Stimulated activated CD4-positive, alpha-beta T cell treated with anti-CD3 and anti-CD28 coated beads, Interleukin-15, amount 100 ng/mL, for 48 hours (primary cell): ENCODE data around the gene CA10.

Experiments used
- DNase-seq, 2 donors: peaks; one replicate each; pipeline ENCODE4 v3.0.0-alpha.2; 2020; ENCODE audit warnings: low read depth in 2 of 2

CA10 gene

DNA sequence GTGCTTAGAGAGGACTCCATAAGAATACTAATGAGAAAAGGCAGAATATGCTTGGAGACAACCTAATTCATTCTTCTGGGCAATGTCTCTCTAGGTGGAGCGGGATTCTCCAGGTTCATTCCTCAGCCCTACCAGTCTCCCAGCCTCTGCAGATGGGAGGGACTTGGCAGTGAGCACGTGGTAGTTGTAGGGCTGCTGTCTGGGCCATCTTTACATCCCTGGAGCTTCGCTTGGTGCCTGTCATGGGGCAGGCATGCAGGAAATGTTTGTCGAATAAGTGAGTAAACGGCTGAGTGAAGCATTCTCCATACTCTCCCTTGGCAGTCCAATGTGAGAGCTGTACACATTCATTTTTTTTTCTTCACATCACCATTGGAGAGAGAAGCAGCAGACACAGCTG, 510.7 kb downstream of the CA10 start:
- no peak for DNase-seq

DNA sequence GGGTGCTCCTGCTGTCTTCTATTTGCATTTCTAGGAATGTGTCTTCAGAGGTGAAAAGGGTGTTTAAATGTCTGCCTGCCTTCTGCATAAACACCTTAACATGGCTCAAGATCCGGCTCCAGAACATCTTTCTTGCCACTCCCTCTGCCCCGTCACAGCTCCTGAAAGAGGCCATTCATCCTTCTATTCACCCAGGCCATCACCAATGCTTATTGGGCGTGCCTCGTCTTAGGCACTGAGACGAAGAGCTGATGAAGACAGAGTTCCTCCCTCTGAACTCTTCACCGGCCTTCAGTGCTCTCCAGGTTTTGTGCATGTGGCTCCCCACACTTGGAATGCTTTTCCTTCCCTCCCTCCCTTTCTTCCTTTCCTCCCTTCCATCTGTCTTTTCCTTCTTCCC, 511.4 kb downstream of the CA10 start:
- DNase-seq: no peak

DNA sequence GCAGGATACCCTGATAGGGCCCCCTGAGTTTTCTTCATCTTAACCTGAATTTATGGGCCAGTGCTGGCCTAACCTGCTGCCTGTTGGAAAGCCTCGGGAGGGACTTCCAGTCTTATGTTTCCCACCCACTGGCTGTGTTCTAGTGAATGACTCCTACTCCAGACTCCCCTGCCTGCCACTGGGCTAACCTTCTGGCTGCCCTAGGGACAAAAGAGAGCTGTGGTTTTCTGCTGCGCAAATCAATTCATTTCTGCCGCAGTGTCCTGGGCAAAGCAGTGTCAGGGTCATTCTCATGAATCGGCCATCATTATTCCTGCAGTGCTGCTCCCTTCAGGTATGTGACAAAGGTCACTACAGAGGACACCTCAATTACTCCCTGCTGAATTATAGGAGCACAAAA, 512.0 kb downstream of the CA10 start:
- DNase-seq: no peak

DNA sequence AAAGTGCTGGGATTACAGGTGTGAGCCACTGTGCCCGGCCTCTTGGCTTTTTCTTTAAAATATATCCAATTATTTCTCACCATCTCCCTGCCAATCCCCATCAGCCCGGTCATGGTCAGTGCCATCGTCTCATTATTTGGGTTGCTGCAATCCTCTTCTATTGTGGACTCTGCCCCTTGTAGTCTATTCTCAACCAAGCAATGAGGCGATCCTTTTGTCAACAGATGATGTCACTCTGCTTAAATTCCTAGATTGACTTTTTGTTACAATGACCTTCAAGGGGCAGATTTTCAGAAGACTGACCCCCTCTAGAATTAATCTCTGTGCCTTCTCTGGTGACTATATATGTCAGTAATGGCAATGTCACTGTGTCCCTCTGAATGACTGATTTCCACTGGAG, 513.5 kb downstream of the CA10 start:
- no peak for DNase-seq

DNA sequence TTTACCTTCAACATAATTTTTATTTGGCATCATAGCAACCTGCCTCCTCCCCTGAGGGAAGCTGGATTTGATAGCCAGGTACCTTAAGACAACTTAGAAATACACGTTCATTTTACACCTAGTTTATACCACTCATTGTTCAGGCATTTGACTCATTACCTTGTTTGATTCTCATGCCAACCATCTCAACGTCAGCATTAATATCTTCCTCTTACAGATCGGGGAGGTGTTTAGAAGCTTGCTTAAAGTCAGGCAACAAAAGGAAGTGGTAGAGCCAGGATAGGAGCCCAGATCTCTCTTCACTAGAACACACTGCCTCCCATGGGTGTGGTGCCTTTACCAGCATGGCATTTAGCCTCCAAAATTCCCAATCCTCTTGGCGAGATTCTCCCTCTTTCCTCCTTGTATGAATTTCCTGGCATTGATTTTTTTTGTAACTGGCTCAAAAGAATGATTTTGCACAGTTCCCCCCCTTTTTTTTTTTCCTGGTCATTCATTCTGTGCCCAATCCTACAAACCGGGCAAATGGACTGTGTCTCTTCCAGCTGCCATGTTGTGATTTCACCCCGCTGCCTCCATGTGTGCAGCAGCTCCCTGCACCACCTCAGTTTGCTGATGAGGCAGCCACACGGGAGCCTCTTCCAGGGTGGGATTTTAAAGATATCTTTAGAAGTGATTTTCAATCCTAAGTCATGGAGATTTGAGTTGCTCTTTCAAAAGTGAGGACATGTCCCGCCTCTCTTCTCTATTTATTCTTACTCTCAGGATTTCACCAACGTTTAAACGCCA, 514.6 kb downstream of the CA10 start:
- no peak for DNase-seq

DNA sequence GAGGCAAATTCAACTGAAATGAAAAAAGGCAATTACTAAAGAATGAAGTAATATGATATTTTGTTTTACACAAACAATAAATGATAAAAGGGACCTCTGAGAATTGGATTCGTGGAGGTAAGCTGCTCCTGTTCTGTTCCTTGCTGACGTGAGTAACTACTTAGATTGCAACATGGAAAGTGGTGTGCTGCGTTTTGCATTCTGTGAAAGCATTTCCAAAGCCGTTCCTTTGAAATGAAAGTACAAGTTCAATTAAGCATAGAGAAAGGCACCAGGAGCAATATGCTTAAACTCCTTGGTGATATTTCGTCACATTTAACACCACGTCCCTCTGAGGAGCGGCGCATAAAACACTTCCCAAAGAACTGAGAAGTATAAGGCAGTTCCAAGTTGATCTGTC, 516.5 kb downstream of the CA10 start:
- DNase-seq: no peak

DNA sequence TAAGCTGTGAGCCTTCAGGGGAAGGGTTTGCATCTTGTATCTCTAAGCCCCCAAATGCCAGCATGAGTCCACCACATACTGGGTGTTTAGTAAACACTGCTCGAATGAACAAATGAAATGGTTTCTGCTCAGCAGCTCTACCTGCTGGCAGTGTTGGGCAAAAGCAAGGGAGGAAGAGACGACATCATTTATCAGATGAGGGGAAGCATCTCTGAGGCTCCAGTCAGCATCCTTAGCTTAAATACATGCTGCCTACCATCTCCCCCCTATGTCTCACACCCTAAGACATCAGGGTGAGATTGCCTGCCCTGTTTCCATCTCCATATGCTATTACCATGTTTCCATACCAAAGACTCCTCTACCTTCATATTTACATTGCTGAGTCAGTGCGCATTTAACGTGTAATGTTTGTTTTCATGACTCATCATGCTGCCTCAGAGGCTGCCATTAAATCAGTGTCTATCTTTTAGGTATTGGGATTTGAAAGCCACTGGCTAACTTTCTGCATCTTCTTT, 518.3 kb downstream of the CA10 start:
- no peak for DNase-seq

DNA sequence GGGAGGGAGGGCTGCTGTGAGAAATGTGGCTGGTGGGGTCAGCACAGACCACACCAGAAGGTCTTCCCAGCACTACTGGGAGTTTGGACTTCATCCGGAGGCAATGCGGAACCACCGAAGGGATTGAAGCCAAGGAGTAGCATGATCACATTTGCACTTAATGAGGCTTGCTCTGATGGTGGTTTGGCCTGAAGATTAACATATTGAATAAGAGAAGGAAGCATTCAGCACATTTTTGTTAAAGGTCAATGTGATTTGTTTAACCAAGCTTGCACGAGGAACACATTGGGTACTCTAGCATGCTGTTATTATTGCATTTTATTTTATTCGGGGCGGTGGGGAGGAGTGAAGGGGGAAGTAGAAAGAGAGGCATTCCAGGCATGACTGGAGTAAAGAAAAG, 519.5 kb downstream of the CA10 start:
- no peak for DNase-seq

DNA sequence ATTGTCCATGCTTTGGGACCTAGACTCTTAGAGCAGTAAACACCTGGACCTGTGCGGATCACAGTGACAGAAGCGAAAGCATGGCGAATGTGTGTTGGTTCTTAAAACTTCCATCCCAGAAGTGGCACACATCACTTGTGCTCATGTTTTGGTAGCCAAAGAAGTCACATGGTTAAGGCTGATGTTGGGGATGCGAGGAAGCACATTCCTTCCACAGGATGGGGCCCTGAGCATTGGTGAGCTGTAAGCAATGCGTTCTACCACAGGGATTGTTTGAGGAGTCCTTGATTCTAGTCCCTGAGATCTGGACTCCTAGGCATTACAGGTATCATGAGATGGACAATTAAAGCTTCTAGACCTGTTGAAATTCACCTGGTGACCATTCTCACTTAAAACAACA, 522.2 kb downstream of the CA10 start:
- DNase-seq: no peak

DNA sequence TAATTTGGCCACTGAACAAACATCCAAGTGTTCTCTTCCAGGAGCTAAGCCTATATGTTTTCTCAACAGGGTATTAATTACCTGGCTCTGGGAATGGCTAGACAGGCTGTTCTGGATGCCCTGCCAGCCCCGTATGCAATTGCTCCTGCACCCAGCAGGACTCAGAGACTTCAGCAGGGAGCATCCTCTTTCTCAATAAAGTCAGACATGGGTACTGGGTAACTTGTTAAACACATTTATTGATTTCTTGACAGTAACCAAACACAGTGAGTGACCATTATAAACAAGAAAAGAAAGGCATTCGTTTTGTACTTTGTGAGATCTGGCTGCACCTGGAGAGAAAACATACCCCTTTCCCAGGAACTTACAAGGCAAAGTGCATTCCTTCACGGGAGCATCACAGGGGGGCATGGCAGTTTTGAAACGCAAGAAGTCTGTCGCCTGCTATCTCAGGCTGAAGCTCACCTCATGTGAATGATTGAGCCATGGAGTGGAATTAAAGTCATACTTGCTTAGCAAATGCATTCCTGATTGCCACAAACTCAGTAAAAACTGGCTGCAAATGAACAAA, 528.3 kb downstream of the CA10 start:
- DNase-seq: no peak

DNA sequence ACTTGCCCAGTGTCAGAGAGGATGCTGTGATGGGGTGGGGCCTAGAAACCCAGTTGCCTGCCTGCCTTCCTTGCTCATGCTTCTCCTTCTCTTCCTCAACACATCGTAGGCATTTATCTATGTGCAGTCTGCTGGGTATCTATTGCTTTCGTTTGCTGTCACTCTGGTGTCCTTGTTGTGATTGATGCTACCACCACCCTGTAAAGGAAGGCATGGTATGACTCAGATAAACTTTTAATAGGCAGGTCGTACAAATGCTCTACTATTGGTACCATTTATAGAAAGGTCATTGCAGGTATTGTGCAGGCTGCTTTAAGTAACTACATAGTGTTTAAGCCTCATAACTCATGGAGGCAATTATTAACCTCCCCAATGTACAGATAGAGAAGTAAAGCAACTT, 529.3 kb downstream of the CA10 start:
- DNase-seq: no peak

DNA sequence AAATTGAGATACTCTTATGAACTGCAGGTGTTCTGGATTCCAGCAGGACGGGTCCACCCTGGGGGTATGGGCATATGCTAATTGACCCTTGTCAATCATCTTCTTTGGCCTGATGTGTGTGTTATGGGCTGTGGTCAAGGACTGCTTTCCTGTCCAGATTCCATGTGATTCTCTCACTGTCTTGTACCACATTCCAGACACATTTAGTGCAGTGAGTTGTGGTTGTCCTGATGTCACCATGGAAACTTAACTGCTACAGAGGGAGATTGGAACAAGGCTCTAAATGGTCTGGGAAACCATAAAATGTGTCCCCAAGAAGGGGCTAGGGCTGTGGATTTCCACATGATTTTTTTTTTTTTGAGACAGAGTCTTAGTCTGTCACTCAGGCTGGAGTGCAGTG, 530.7 kb downstream of the CA10 start:
- DNase-seq: no peak

DNA sequence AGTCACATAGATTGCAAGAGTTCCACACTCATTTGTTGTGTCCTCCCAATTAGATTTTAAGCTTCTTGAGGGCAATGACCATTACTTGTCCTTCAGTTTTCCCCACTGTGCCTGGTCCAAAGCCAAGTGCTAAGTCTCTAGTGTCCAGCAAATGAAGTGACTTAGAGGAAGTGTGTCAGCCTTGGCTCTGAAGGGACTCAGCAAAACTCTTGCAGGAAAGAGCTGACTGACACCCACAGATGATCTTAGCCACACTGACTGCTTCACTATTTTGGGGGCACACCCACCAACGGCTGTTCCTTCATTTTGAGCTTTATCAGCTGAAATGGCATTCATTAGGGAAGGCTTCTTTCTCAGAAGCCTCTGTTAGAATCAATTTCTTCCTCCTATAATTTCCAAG, 540.0 kb downstream of the CA10 start:
- DNase-seq: no peak

DNA sequence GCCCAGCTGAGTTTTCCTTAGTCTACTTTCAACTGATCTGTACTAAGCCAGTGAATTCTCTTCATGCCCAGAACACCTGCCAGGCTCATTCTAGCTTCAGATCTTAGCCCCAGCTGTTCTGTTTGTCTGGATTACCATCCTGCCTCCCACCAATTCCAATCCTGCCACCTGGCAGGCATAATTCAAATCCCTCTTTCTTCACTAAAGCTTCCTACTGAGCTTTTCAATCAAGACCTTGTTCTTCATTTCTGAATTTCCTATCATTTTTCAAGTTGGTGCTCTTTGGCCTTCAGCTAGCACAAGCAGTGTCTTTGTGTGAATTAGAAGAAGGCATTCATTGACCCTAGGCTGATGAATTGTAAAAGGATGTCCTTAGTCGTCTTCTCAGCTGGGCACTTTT, 540.5 kb downstream of the CA10 start:
- DNase-seq: no peak

DNA sequence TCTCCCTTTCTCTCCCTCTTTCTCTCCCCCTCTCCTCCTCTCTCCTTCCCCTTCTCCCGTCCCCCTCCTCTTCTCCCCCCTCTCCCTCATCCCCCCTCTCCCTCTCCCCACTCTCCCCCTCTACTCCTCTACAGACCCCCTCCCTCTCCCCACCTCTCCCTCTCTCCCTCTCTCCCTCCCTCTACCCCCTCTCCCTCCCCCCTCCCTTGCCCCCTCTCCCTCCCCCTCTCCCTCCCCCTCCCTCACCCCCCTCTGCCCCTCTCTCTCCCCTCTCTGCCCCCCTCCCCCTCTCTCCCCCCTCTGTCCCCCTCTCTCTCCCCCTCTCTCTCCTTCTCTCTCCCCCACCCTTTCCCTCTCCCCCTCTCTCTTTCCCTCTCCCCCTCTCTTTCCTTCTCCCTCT, 545.3 kb downstream of the CA10 start:
- DNase-seq: no peak

DNA sequence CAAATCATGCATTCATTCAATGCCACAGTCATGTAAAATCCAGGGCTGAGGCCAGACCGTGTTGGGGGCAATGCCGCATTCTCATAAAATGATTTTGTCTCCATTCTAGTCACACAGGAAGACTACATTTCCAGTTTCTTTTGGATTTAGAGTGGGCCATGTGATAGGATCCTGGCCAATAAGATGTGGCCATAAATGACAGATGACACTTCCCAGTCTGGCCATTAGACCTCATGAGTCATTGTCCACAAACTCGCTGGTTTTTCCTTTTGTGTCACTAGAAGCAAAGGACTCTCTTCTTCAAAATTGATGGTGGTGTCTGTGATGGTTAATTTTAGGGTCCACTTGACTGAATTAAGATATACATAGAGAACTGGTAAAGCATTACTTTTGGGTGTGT, 545.8 kb downstream of the CA10 start:
- DNase-seq: no peak

DNA sequence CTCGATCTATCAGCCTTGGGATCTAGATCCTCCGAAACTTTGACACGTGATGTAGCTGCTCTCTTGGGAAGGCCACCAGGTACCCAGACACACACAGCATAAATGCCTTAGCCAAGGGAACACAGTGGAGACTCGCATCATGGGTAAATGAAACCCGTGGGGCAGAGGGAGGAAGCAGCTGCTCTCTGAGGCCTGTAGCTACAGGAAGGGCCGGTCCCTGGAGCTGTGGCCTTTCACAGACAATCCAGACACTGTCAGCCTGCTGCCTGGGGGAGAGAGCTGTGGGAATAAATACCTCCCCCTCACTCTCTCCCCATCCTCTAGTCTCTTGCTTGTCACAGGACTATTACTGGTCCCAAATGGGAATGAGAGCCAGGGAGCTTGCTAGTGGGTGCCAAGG, 546.9 kb downstream of the CA10 start:
- no peak for DNase-seq

DNA sequence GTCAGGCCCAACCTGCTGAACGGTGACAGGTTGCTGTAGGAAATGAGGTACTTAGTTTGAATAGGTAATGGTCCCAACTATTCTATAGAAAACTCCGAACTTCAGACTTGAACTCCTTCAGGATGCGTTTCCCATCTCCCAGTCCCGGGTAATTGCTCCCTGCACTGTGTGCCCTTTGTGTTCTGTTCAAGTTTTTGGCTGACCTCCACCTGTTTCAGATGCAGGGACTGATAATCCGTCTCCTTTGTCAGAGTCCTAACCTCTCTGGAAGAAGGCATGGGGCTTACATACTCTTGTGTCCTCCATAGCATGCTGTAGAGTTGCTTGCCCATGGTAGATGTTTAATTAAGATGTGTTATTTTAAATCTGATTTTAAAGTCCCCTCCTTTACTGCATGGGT, 547.7 kb downstream of the CA10 start:
- DNase-seq: no peak

DNA sequence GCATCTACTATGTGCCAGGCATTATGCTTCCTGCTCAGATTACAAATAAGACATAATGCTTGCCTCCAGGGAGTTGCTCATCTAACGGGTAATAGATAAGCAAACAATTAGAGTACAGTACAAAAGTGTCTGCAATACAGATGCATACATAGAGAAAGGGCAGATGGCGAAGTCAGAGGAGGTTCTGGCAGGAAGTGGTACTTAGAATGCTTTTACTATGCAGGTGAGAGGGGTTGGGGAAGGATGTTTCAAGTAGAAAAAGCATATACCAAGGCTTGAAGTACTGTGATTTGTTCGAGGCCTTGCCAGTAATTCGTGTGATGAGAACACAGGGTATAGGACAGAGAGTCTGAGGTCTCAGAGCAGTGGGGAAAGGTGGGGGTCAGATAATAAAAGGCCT, 548.4 kb downstream of the CA10 start:
- no peak for DNase-seq

DNA sequence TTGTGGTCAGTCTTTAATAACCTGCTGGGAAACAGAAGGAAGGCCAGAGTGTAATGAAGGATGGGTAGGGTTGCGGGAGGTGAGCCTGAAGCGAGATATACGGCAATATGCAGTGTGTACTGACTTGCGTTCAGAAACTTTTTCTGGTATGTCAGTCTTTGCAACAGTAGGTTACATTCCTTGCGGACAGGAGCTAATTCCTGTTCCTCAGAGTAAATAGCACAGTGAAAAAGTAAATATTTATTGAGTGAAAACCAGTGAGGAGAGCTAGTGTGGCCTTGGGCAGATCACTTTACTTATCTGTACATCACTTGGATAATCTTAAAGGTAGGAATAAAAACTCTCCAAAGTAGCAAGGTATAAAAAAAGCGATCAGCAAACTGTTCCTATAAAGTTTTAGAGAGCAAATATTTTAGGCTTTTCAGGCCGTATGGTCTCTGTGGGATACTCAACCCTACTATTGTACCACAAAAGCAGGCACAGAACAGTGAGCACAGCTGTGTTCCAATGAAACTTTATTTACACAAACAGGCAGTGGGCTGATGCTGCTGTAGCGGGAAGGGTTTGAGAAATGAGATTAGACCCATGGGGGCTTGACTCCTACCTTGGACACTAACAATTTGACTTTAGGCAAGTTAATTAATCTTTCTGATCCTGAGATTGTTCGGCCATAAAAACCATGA, 550.1 kb downstream of the CA10 start:
- DNase-seq: no peak

DNA sequence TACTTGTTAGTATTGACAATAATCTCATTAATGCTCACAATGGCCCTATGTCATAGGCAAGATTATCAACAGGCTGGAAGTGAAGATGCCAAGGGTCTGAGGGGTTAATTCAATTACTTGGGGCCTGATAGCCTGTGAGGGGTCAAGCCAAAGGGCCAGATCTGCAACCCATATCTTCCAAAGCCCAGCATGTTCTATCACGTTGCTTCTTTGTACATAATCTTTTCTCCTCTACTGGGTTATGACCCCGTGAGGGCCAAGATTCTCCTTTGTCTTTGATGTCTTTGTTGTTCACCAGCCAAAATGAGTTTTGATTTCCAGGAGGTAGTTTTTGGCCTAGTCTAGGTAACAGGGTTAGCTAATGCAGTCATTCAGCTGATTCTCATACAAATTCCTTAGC, 551.0 kb downstream of the CA10 start:
- no peak for DNase-seq

DNA sequence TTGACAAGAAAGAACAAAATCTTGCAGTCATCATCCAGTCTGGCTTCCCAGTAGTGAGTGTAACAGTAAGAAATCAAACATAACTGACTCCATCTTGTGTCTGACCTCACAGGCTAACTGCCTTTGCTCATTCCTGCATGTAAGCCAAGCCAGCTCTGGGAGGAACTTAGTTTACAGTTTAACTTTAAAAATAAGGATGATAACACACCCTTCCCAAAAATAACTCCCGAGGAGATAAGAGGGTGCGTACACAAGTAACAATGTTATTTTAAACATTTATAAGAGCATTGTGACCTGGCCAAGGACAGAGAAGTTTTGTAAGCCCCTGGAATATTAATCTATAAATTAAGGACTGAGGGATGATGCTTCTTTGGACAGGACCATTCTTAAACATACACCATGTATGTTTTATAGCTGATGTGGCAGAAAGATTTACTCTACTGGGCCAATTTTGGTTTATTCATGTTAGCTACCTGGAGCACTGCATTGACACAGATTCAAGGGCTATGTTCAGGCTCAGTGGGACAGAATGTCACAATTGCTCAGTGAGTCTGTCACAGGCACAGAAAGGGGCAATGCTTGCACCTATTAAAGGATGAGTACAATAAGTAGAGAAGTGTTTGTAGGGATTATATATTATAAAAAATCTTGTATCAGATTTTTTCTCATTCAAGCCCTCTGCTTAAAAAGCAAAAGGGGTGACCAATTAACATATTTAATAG, 554.1 kb downstream of the CA10 start:
- DNase-seq: no peak
